Measurements from ENCODE around the gene MAGEB6B.
"Not testable (repeated sequence)": the region's sequence is repeated elsewhere in the genome, so short reads cannot be mapped to it uniquely, and the experiment has no call there.

MAGEB6B gene

GRCh38 chrX:26160301-26160700, at the start of gene MAGEB6B:
TSS of gene MAGEB6B (plus strand) at chrX:26160601. CDS start at chrX:26160601, 0 bp downstream.
- H3K9me3 Mint-ChIP-seq, result no peaks in the 10 kb centered on the region
- no peaks in the 10 kb centered on the region for H3K36me3 Mint-ChIP-seq
- H3K4me3 Mint-ChIP-seq, result no peak within 1 kb of the TSS
- no peaks in the 10 kb centered on the region for H3K27me3 Mint-ChIP-seq
- no peaks in the 10 kb centered on the region for H3K4me1 Mint-ChIP-seq
- no peak within 1 kb of the TSS for H3K27ac Mint-ChIP-seq

- Mint-ChIP-seq H3K36me3 (no peaks in the 10 kb centered on the region), H3K4me1 (no peaks in the 10 kb centered on the region), H3K27me3 (no peaks in the 10 kb centered on the region), H3K4me3 (no peak within 1 kb of the TSS), H3K9me3 (no peaks in the 10 kb centered on the region), H3K27ac (no peak within 1 kb of the TSS)
Observed at GRCh38 chrX:26138274-26138673, 22.1 kb upstream of the MAGEB6B start, which contains the start of gene MAGEB18. TSS of gene MAGEB18 (plus strand) at chrX:26138343. CDS start at chrX:26138986, 643 bp downstream.

GRCh38 chrX:26146024-26146423, 14.4 kb upstream of the MAGEB6B start:
- no peaks in the 10 kb centered on the region for H3K9me3 Mint-ChIP-seq
- no peaks in the 10 kb centered on the region for H3K4me1 Mint-ChIP-seq
- H3K27me3 Mint-ChIP-seq, result no peaks in the 10 kb centered on the region
- no peaks in the 10 kb centered on the region for H3K36me3 Mint-ChIP-seq
- H3K27ac Mint-ChIP-seq, result no peak overlapping the region
- H3K4me3 Mint-ChIP-seq, result no peak overlapping the region

- no peak within 1 kb of the TSS for H3K27ac Mint-ChIP-seq
- H3K9me3 Mint-ChIP-seq, result no peaks in the 10 kb centered on the region
- H3K27me3 Mint-ChIP-seq, result no peaks in the 10 kb centered on the region
- H3K4me3 Mint-ChIP-seq, result no peak within 1 kb of the TSS
- H3K4me1 Mint-ChIP-seq, result no peaks in the 10 kb centered on the region
- no peaks in the 10 kb centered on the region for H3K36me3 Mint-ChIP-seq
Observed at GRCh38 chrX:26192204-26192603, 31.8 kb downstream of the MAGEB6B start, which contains the start of gene MAGEB6. TSS of gene MAGEB6 (plus strand) at chrX:26192440. CDS start at chrX:26193847, 1,407 bp downstream.

GRCh38 chrX:26203561-26203960, 43.2 kb downstream of the MAGEB6B start:
- Mint-ChIP-seq H3K4me1 (no peaks in the 10 kb centered on the region), H3K9me3 (no peaks in the 10 kb centered on the region), H3K36me3 (no peaks in the 10 kb centered on the region), H3K27me3 (no peaks in the 10 kb centered on the region), H3K27ac (no peak overlapping the region), H3K4me3 (no peak overlapping the region)

GRCh38 chrX:26204717-26205116, 44.3 kb downstream of the MAGEB6B start:
- not testable (repeated sequence) for H3K27me3 Mint-ChIP-seq, H3K27ac Mint-ChIP-seq, H3K9me3 Mint-ChIP-seq, H3K4me1 Mint-ChIP-seq, H3K36me3 Mint-ChIP-seq, H3K4me3 Mint-ChIP-seq

GRCh38 chrX:26208012-26208411, 47.6 kb downstream of the MAGEB6B start:
- Mint-ChIP-seq H3K27me3 (no peaks in the 10 kb centered on the region), H3K27ac (no peak overlapping the region), H3K4me3 (no peak overlapping the region), H3K4me1 (no peaks in the 10 kb centered on the region), H3K36me3 (no peaks in the 10 kb centered on the region), H3K9me3 (no peaks in the 10 kb centered on the region)
